K562 (cell line): ENCODE data around the gene LDAH. TPM values are rescaled to one million over a fixed set of nuclear protein-coding genes. Genes with fewer than 3 reads are reported as not detected.

ENCODE experiments used
- ATAC-seq: fragments of 200-7000 bp; cut with Tn5 transposase; 3 replicates; pipeline ENCODE4 v1.9.1; 2020; ENCODE audit warnings: moderate library complexity
- BruUV-seq: library from RNA; stranded (reverse); fragments of 400-500 nt; replicated peaks from 2 replicates; lab custom pipeline; 2021; lab: Mats Ljungman, UMichigan
- CTCF ChIA-PET: fragments of 300-600 bp; formaldehyde crosslinking; extraction: SDS; loops from one replicate; lab custom pipeline; 2021; ENCODE audit warnings: low intra/inter-chr PET ratio; lab: Yijun Ruan, JAX
- POLR2A ChIA-PET: fragments of 300-600, 350-650 bp; sonication (Branson Sonifier 250); formaldehyde crosslinking; extraction: SDS; loops from one replicate; lab custom pipeline; 2021; ENCODE audit warnings: antibody characterized with exemption, inconsistent platforms; lab: Yijun Ruan, JAX
- DNase-seq, 4 experiments: peaks; one replicate each; pipeline versions ENCODE4 v3.0.0 to v3.0.0-alpha.2; 2011 to 2018; ENCODE audit warnings: low spot score in 3 of 4, mixed read lengths in 3 of 4; ENCODE audit errors: extremely low read depth in 1 of 4
- FAIRE-seq: peaks from 2 replicates; lab custom pipeline; 2011; peaks lifted over from hg19 to GRCh38; lab: Jason Lieb, UNC
- H2AFZ ChIP-seq: 2 replicates; pipeline ENCODE4 v1.6.0; 2011; ENCODE audit warnings: low read depth, low read length, control low read depth, inconsistent platforms
- H3K27ac ChIP-seq: fragments of 200-600 bp; 3 replicates; pipeline ENCODE4 v1.8.0; 2011; ENCODE audit warnings: low read depth, mild to moderate bottlenecking, control low read depth, inconsistent platforms, low read length, moderate library complexity, mixed read lengths; ENCODE audit errors: extremely low read depth
- H3K27me3 ChIP-seq, 2 experiments: fragments of 300-600 bp in 1 of 2; 2 replicates in 1 of 2; 3 replicates in 1 of 2; pipeline versions ENCODE4 v1.6.0 to v1.8.0; 2011; ENCODE audit warnings: inconsistent platforms in 2 of 2, low read length in 2 of 2, mild to moderate bottlenecking in 1 of 2, mixed read lengths in 1 of 2, moderate library complexity in 1 of 2; ENCODE audit not compliant: control insufficient read depth in 2 of 2, insufficient read depth in 2 of 2
- H3K36me3 ChIP-seq: fragments of 300-600 bp; 3 replicates; pipeline ENCODE4 v1.8.0; 2011; ENCODE audit warnings: mild to moderate bottlenecking, low read length, inconsistent platforms; ENCODE audit not compliant: control insufficient read depth, insufficient read depth
- H3K4me1 ChIP-seq, 2 experiments: fragments of 200-600 bp in 1 of 2; replicated peaks in 1 of 2; 2 replicates in 1 of 2; 3 replicates in 1 of 2; pipeline versions ENCODE4 v1.5.1 to v1.8.0; 2011; ENCODE audit warnings: inconsistent platforms in 2 of 2, low read length in 2 of 2, mild to moderate bottlenecking in 1 of 2, mixed read lengths in 1 of 2, moderate library complexity in 1 of 2; ENCODE audit not compliant: control insufficient read depth in 2 of 2, insufficient read depth in 2 of 2
- H3K4me2 ChIP-seq: 2 replicates; pipeline ENCODE4 v1.6.1; 2011; ENCODE audit warnings: low read length, control low read depth, inconsistent platforms, mixed read lengths; ENCODE audit not compliant: insufficient read depth
- H3K4me3 ChIP-seq: fragments of 200-600 bp; sonication (generic), shearing (Covaris generic); 2 replicates; pipeline ENCODE4 v1.5.1; 2016; ENCODE audit warnings: control low read depth, inconsistent platforms
- H3K79me2 ChIP-seq: fragments of 200-600 bp; 3 replicates; pipeline ENCODE4 v1.8.0; 2011; ENCODE audit warnings: low read length, inconsistent platforms; ENCODE audit not compliant: control insufficient read depth, insufficient read depth
- H3K9ac ChIP-seq, 2 experiments: 2 replicates each; pipeline versions ENCODE4 v1.6.0 to v1.6.1; 2011; ENCODE audit warnings: low read depth in 2 of 2, low read length in 2 of 2, control low read depth in 1 of 2, inconsistent platforms in 1 of 2, mild to moderate bottlenecking in 1 of 2, mixed read lengths in 1 of 2; ENCODE audit not compliant: insufficient read depth in 1 of 2
- H3K9me1 ChIP-seq: one replicate; pipeline ENCODE4 v1.6.0; 2011; ENCODE audit warnings: inconsistent platforms, mild to moderate bottlenecking, low read length, moderate library complexity; ENCODE audit not compliant: control insufficient read depth, insufficient read depth
- H3K9me3 ChIP-seq: replicated peaks from 2 replicates; pipeline ENCODE4 v1.5.1; 2011; ENCODE audit warnings: low read depth, low read length, inconsistent platforms; ENCODE audit not compliant: control insufficient read depth, insufficient read depth
- H4K20me1 ChIP-seq: replicated peaks from 2 replicates; pipeline ENCODE4 v1.6.1; 2011; ENCODE audit warnings: low read length, inconsistent platforms, mixed read lengths; ENCODE audit not compliant: control insufficient read depth, insufficient read depth
- COPS2 ChIP-seq: fragments of 450-650 bp; conservative IDR thresholded peaks from 2 replicates; pipeline ENCODE4 v1.6.1; 2016; ENCODE audit warnings: mild to moderate bottlenecking, moderate library complexity
- GATA2 ChIP-seq: sonication (generic); formaldehyde crosslinking; IDR thresholded peaks from 2 replicates; pipeline ENCODE4 v1.4.0; 2020; ENCODE audit warnings: mild to moderate bottlenecking, missing genetic modification reagents
- HOXB6 ChIP-seq: fragments of 250-450 bp; sonication (Bioruptor Pico); IDR thresholded peaks from 2 replicates; pipeline ENCODE4 v1.5.1; 2022; ENCODE audit warnings: mild to moderate bottlenecking, borderline replicate concordance
- IFI16 ChIP-seq: fragments of 250-450 bp; sonication (Bioruptor Pico); IDR thresholded peaks from 2 replicates; pipeline ENCODE4 v2.1.2; 2022; ENCODE audit warnings: mild to moderate bottlenecking, inconsistent platforms
- MCM3 ChIP-seq: fragments of 450-650 bp; IDR thresholded peaks from 2 replicates; pipeline ENCODE4 v1.6.1; 2016
- PYGO2 ChIP-seq: fragments of 450-650 bp; IDR thresholded peaks from 2 replicates; pipeline ENCODE4 v1.6.1; 2016; ENCODE audit warnings: mild to moderate bottlenecking, missing genetic modification characterization, moderate library complexity, missing compliant biosample characterization
- SMAD1 ChIP-seq: fragments of 150-350 bp; IDR thresholded peaks from 2 replicates; pipeline ENCODE4 v1.6.1; 2014; ENCODE audit warnings: low read length, low read depth; ENCODE audit not compliant: partially characterized antibody
- SMAD2 ChIP-seq: fragments of 150-350 bp; IDR thresholded peaks from 2 replicates; pipeline ENCODE4 v1.6.1; 2014; ENCODE audit warnings: low read depth, mild to moderate bottlenecking, low read length
- VEZF1 ChIP-seq: fragments of 200-800 bp; sonication (Bioruptor generic); IDR thresholded peaks from 2 replicates; pipeline ENCODE4 v1.6.1; 2017; ENCODE audit warnings: missing genetic modification characterization, missing compliant biosample characterization
- WGBS: fragments of 100-300 bp; shearing (Covaris generic); methylation state at CpG from one replicate; pipeline ENCODE4 v1.1.6; 2016; ENCODE audit warnings: low coverage, mixed read lengths; ENCODE audit not compliant: insufficient coverage; ENCODE audit errors: missing lambda C conversion rate; 5-methylcytosine and 5-hydroxymethylcytosine counted together
- in situ Hi-C: fragments of 300-500 bp; cut with MboI; formaldehyde crosslinking; loops from 4 replicates; pipeline ENCODE4 v1.15.0; 2018; ENCODE audit warnings: inconsistent platforms, mixed read lengths
- intact Hi-C: fragments of 100-400 bp; cut with micrococcal nuclease; formaldehyde crosslinking; loops from 2 replicates; pipeline ENCODE4 v1.14.2; 2022
- polyA plus RNA-seq, 8 experiments: library from polyadenylated mRNA; depleted of rRNA in 4 of 8; stranded (reverse) in 5 of 8; unstranded in 3 of 8; fragments of >200 nt; fragmentation: Nextera tagmentation in 2 of 8; fragmentation: Illumina TruSeq in 1 of 8; extraction: Ambion mirVana in 2 of 8; extraction: Trizol in 1 of 8; gene quantifications; 2 replicates each; pipeline versions ENCODE4 v1.2.1 to v1.2.3, GENCODE V29; 2011 to 2014; ENCODE audit warnings: inconsistent platforms in 1 of 8, missing spikeins in 1 of 8
- total RNA-seq, 7 experiments: library from RNA; depleted of rRNA in 6 of 7; stranded (reverse); fragments of >200 nt in 6 of 7; fragmentation: Illumina TruSeq in 2 of 7; extraction: Trizol in 2 of 7; gene quantifications; 2 replicates each; pipeline versions ENCODE4 v1.2.1 to v1.2.3, GENCODE V29; 2011 to 2021; ENCODE audit warnings: low replicate concordance in 1 of 7
- TF ChIP-seq, protein P1 (sequence below): sonication (generic); formaldehyde crosslinking; IDR thresholded peaks from 2 replicates; pipeline ENCODE4 v1.8.1; 2023; ENCODE audit warnings: mild to moderate bottlenecking, missing genetic modification reagents
- TF ChIP-seq, protein P2 (sequence below): fragments of 450-650 bp; IDR thresholded peaks from 2 replicates; pipeline ENCODE4 v1.6.1; 2016
- TF ChIP-seq, protein P3 (sequence below): sonication (generic); formaldehyde crosslinking; IDR thresholded peaks from 2 replicates; pipeline ENCODE4 v1.8.0; 2022; ENCODE audit warnings: mild to moderate bottlenecking, missing genetic modification reagents
- TF ChIP-seq, protein P4 (sequence below): fragments of 450-650 bp; IDR thresholded peaks from 2 replicates; pipeline ENCODE4 v1.6.1; 2016; ENCODE audit warnings: missing biosample characterization, missing genetic modification characterization

The LDAH gene
- total and polyA plus RNA-seq, 9 of the 15 experiments (the other 6 are each of a cell fraction or from before 2014, with no cell fraction given): 22.3 to 60.1 (median 40.0) TPM

DNA sequence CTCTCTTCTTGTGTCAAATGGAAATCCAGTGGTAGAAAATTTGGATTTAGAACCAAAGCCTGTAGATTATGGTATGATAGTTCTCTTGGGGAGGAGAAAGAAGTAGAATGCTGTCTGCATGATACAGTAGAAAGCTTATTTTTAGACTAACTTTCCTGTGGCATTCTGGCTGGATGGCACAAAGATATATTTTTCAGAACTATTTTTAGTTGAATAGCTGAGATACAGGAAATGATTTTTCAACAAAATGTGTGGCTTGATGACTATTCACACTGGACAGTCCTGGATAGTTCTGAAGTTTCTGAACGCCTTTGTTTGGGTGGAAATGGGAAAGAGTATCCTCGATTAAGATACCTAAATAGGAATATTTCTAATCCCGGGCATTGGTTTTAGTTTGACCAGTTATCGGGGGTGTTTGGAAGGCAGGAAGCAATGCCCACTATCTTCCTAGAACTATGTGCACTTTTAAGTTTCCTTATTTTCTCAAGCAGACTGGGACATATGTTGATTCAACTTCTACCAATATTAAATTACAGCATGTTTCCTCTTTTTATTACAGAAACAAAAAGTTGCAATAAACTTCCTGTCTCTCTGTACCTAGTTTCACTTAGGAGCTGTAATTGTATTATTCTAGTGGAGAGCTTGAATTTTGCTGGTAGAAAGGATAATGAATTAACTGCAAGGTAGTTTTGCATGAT is 123.8 kb downstream of the LDAH start (continued):
- TF ChIP-seq, protein P1, sequence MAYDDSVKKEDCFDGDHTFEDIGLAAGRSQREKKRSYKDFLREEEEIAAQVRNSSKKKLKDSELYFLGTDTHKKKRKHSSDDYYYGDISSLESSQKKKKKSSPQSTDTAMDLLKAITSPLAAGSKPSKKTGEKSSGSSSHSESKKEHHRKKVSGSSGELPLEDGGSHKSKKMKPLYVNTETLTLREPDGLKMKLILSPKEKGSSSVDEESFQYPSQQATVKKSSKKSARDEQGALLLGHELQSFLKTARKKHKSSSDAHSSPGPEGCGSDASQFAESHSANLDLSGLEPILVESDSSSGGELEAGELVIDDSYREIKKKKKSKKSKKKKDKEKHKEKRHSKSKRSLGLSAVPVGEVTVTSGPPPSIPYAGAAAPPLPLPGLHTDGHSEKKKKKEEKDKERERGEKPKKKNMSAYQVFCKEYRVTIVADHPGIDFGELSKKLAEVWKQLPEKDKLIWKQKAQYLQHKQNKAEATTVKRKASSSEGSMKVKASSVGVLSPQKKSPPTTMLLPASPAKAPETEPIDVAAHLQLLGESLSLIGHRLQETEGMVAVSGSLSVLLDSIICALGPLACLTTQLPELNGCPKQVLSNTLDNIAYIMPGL (CRISPR knock-in tag): no peak
- no peak for TF ChIP-seq PYGO2 (tag)
- TF ChIP-seq MCM3: no peak

DNA sequence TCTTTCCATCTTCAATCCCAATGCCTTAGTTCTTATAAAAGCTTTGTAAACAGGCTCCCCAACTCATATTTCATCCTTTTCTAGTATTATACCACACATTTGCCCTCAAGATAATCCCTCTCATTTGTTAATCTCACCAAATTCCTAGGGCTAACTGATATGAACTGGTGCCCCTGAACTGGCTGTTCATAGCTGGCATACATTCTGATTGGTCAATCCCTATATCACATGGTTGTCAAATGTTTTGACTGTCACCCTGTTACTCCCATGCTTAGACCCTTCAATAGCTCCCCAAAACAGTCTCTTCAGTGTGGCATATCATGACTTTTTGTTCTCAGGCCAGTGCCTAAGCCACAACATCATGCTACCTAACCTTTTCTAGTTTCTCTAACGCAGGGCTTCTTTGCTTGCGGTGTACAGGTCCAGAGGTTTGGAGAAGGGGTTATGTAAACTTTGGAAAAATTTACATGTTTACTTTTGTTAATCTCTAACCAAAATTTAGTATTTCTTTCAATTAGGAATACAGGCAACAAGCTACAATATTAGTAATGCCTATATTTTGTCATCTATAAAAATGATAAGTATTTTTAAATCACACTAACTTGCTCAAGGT is 125.5 kb downstream of the LDAH start:
- FAIRE-seq (no peak), ATAC-seq (no peak), DNase-seq (no peak)
- Histone ChIP-seq H3K4me1 (peaks cover 0 to 4% of the 10 kb centered on the region in 2 experiments; a peak in 2 of 5 replicates), H3K9ac (no peak overlapping the region), H3K9me3 (no peaks in the 10 kb centered on the region), H3K9me1 (no peaks in the 10 kb centered on the region), H3K4me2 (no peak overlapping the region), H4K20me1 (no peaks in the 10 kb centered on the region), H3K27me3 (no peaks in the 10 kb centered on the region), H3K79me2 (no peaks in the 10 kb centered on the region), H3K27ac (no peak overlapping the region), H3K4me3 (no peak overlapping the region), H3K36me3 (peaks cover 38% of the 10 kb centered on the region; the same call in 2 of the 3 replicates), H2AFZ (no peak overlapping the region)
- no TSS peak for BruUV-seq
- CTCF ChIA-PET: no interaction called here
- POLR2A ChIA-PET: no interaction called here
- WGBS: 94% methylated on average over 2 of the region's 2 CpGs
- intact Hi-C loops: no loop called here
- in situ Hi-C loops: no loop called here
- TF ChIP-seq HOXB6 (no peak), VEZF1 (CRISPR knock-in tag) (no peak), COPS2 (no peak), SMAD1 (no peak), GATA2 (CRISPR knock-in tag) (no peak), IFI16 (CRISPR knock-in tag) (no peak), SMAD2 (no peak)
- TF ChIP-seq, protein P2, sequence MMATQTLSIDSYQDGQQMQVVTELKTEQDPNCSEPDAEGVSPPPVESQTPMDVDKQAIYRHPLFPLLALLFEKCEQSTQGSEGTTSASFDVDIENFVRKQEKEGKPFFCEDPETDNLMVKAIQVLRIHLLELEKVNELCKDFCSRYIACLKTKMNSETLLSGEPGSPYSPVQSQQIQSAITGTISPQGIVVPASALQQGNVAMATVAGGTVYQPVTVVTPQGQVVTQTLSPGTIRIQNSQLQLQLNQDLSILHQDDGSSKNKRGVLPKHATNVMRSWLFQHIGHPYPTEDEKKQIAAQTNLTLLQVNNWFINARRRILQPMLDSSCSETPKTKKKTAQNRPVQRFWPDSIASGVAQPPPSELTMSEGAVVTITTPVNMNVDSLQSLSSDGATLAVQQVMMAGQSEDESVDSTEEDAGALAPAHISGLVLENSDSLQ: no peak
- TF ChIP-seq, protein P3, sequence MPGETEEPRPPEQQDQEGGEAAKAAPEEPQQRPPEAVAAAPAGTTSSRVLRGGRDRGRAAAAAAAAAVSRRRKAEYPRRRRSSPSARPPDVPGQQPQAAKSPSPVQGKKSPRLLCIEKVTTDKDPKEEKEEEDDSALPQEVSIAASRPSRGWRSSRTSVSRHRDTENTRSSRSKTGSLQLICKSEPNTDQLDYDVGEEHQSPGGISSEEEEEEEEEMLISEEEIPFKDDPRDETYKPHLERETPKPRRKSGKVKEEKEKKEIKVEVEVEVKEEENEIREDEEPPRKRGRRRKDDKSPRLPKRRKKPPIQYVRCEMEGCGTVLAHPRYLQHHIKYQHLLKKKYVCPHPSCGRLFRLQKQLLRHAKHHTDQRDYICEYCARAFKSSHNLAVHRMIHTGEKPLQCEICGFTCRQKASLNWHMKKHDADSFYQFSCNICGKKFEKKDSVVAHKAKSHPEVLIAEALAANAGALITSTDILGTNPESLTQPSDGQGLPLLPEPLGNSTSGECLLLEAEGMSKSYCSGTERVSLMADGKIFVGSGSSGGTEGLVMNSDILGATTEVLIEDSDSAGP (CRISPR knock-in tag): no peak
- TF ChIP-seq, protein P4, sequence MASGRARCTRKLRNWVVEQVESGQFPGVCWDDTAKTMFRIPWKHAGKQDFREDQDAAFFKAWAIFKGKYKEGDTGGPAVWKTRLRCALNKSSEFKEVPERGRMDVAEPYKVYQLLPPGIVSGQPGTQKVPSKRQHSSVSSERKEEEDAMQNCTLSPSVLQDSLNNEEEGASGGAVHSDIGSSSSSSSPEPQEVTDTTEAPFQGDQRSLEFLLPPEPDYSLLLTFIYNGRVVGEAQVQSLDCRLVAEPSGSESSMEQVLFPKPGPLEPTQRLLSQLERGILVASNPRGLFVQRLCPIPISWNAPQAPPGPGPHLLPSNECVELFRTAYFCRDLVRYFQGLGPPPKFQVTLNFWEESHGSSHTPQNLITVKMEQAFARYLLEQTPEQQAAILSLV (tag): no peak
